HG03565 (cell line): ENCODE data around the gene DIAPH2.
A peak's percentile ranks its signal among the peaks of the same experiment; 100 is the strongest.
"Not testable (repeated sequence)": the region's sequence is repeated elsewhere in the genome, so short reads cannot be mapped to it uniquely, and the experiment has no call there.

Experiments
- ATAC-seq: cut with Tn5 transposase; IDR thresholded peaks from one replicate; pipeline ENCODE4 v1.9.1; 2021; ENCODE audit warnings: mild to moderate bottlenecking, moderate library complexity; ENCODE audit not compliant: unreplicated experiment

DIAPH2 gene

DNA sequence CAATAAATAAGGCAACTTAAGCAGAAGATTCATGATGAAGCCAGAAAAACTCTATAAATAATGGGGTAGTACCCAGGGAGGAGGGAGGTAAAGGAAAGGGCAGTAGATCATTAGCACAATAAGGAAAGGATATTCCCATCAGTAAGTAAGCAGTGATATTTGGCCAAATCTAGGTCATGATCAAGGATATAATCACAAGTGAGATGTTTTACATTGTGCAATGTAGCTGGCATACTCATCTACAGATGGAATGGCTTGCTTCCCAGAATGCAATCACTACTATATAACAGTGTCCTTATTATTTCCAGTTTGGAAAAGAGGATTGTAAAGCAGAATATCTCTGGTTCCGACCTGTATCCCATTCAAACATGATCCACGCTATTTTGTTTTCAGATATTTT is 682.5 kb downstream of the DIAPH2 start:
- no peak for ATAC-seq

- ATAC-seq: no peak
These were observed 685.3 kb downstream of the DIAPH2 start for GRCh38 chrX:97369947-97370346.

GRCh38 chrX:97372001-97372766 is 687.5 kb downstream of the DIAPH2 start:
- no peak for ATAC-seq

DNA sequence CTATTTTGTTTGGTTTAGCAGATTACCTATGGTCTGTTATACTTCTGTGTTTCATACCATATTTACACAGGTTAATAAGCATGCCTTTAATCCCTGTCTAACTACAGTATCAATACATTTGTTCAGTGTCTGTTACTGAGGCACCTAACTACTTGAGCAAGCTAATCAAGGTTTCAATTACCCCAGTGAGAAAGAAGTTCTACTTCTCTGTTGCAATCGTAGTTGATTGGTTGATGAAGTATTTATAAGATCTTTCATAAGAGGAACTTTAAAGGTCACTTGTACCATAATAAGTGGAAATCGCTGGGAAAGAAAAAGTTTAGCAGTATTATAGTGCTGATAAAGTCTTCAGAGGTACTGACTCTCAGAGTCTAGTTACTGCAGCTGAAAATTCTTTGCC is 689.6 kb downstream of the DIAPH2 start:
- no peak for ATAC-seq

DNA sequence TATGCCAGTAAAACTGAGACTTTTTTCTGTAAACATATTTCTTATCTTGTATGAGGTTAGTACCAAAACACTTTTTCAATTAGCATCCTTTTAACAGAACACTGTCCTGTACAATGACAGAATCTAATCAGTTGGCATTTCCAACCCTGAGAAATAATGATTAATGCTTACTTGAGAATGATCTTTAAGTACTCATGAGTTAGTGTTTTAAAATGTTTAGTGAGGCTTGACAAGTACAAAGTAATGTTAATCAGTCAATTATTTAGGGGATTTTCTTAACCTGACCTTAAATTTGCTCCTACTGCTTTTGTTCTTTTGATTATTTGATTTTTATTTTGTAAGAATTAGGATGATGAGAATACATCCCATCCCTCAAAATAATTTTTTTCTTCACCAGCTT is 695.6 kb downstream of the DIAPH2 start:
- ATAC-seq: no peak

DNA sequence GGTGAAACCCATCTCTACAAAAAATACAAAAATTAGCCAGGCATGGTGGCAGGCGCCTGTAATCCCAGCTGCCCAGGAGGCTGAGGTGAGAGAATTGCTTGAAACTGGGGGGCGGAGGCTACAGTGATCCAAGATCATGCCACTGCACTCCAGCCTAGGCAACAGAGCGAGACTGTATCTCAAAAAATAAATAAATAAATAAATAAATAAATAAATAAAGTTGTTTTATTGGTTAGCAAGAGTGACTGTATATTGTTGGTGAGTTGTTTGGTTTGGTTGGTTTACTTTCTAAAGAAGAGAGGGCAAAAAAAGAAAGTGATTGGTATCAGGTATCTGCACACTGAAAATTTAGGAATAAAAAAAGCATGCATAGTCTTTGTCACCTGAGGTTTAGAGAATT is 700.0 kb downstream of the DIAPH2 start:
- no peak for ATAC-seq

- ATAC-seq: no peak
These were observed 702.4 kb downstream of the DIAPH2 start for GRCh38 chrX:97387004-97387403.

DNA sequence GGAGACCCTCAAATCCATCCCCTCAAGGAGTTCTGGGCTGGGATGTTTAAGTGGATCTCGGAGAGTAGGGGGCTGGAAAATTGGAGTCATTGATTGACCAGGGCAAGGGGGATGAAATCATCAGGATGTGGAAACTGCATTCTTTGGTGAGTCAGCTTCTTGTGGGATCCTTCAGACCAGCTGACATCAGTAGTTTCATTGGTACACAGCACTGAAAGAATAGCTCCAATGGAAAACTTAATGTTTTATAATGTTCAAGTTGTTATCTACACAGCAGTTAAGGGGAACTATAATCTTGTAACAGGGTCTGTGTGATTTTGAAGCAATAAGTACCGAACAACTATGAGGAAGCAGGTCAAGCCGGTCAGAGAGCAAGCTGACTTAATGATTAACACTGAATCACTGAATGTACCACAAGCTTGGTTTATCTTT is 705.1 kb downstream of the DIAPH2 start:
- ATAC-seq: no peak

DNA sequence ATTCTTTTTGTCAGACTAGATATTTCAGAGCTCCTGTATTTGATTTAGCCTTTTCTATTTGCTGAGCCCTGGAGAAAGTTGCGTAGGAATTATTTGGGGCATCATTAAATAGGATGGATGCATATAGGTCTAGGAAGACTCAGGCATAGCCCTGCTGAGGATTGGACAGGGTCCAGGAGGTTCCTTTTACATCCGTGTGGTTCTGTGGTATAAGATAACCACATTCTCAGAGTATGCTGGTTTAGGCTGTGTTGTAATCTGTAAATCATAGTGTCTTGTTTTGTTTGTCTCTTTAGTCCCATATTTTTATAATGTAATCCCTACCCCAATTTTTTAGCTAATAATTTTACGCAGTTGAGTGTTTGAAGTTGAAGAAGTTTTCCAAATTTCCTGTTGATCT is 712.7 kb downstream of the DIAPH2 start:
- ATAC-seq: no peak

DNA sequence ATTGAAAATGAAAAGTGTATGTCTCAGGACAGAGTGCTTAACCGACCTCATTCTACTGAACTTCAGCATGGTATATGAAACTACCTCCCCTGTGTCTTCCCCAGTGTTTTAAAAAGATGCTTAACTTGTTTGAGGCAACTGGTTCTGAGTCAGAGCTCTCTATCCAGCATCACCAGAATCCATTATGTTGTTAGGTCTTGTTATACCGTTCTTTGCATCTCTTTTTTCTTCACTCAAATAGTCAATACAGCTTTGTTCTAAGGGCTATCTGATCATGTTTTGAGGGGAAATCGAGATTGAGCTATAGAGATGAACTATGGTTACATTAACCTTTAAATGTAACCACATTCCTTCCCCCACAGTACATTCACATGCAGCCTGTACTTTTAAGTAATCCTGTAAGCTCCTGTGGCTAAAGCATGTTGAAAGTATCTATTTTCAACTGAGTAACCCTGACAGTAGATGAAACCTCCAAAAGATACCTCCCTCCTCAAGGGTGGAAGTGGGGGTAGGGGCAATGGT is 713.4 kb downstream of the DIAPH2 start:
- peak; percentile 39 for ATAC-seq

- ATAC-seq: peak; percentile 28
These were observed 714.8 kb downstream of the DIAPH2 start for GRCh38 chrX:97399400-97399799.

- ATAC-seq: no peak
These were observed 715.9 kb downstream of the DIAPH2 start for GRCh38 chrX:97400492-97400891.

- ATAC-seq: peak; percentile 38
These were observed 716.5 kb downstream of the DIAPH2 start for GRCh38 chrX:97401154-97401553.

- no peak for ATAC-seq
These were observed 717.0 kb downstream of the DIAPH2 start for GRCh38 chrX:97401586-97402136.

- ATAC-seq: no peak
These were observed 717.7 kb downstream of the DIAPH2 start for GRCh38 chrX:97402333-97402732.

DNA sequence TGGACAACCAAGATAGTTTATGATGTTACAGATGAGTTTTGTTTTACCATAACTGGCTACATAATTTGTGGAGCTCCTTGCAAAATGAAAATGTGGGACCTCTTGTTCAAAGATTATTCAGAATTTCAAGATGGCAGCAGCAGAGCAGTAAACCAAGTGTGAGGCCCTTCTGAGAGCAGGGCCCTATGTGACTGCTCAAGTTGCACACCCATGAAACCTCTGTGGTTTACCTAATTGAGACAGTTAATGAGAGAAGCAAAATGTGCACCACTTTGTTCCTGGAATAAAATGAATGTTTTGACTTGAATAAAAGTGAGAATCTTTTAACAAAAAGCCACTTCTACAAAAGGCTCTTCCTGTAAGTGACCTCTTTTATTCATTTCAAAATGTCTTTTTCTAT is 718.3 kb downstream of the DIAPH2 start:
- ATAC-seq: no peak

DNA sequence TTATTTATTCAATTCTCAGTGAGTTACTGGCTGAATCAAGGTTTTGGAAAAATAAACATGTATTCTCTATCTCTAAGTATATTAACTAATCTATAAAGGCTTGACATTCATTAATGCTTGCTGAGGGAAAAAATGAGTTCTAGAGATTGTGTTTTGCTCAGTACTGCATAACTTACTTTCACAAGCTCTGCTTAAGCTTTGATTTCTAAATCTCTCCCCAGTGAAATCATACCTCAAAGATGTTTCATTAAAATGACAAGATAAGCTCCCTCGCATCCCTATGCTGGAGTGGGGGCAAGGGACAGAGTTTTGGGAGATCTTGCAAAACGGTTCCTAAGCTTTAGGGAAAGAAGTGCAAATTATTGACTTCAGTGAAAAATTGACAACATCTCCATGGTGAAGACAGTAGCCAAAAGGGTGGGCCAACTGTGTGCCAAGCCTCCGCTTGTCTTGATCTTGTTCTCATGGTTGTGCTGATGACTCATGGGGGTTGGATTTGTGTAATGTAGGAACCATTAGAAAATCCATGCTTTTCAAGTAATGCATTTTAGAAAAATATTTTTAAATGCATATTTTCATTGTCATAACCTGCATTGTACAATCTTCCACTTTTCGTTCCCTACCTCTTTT is 720.5 kb downstream of the DIAPH2 start:
- ATAC-seq: no peak

DNA sequence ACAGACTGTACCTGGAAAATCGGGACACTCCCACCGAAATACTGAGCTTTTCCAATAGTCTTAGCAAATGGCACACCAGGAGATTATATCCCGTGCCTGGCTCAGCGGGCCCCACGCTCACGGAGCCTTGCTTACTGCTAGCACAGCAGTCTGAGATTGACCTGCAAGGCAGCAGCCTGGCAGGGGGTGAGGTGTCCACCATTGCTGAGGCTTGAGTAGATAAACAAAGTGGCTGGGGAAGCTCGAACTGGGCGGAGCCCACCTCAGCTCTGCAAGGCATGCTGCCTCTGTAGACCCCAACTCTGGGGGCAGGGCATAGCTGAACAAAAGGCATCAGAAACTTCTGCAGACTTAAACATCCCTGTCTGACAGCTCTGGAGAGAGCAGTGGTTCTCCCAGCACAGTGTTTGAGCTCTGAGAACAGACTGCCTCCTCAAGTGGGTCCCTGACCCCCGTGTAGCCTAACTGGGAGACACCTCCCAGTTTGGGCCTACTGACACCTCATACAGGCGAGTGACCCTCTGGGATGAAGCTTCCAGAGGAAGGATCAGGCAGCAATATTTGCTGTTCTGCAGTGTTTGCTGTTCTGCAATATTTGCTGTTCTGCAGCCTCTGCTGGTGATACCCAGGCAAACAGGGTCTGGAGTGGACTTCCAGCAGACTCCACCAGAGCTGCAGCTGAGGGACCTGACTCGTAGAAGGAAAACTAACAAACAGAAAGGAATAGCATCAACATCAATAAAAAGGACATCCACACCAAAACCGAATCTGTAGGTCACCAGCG is 725.2 kb downstream of the DIAPH2 start:
- not testable (repeated sequence) for ATAC-seq

DNA sequence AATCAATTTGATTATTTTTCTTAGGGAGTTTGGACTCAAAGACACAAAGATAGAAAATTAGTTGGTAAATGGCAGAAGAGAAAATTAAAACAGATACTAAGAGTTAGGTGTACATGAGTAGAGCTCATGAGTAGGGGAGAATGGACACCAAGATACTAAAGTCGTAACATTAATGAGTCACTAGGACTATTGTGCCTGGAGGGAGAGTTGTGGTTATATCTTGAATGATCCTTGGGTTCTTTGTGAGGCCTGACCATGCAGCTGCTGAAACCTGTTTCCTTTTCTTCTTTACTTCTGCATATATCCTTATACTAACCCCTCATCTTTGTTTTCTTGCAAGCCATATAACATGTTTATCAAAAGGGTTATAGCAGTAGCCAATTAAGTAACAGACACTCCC is 731.8 kb downstream of the DIAPH2 start:
- no peak for ATAC-seq

GRCh38 chrX:97429101-97429500 is 744.5 kb downstream of the DIAPH2 start:
- no peak for ATAC-seq

- ATAC-seq: no peak
These were observed 746.6 kb downstream of the DIAPH2 start for GRCh38 chrX:97431281-97431680.
